ENCODE measurements around the gene LHPP. TPM values are rescaled to one million over a fixed set of nuclear protein-coding genes. Genes with fewer than 3 reads are reported as not detected.

LHPP gene
- total and polyA plus RNA-seq, 10 of the 15 experiments (the other 5 are each of a cell fraction or from before 2014, with no cell fraction given) = 0.79 to 9.8 (median 6.7) TPM

- no peak overlapping the region for H3K4me2 ChIP-seq (ENCODE audit: control insufficient read depth, insufficient read depth)
- ChIA-PET SMC1A (ENCODE audit: uncharacterized antibody, unreplicated experiment) (no interaction called here), RAD21 (ENCODE audit: unreplicated experiment) (no interaction called here), CTCF (no interaction called here), POLR2A (no interaction called here)
- TF ChIP-seq LARP7 (IDR thresholded peaks at IDR 0.05) (no peak), FOS (IDR thresholded peaks at IDR 0.05; ENCODE audit: borderline replicate concordance, extremely low read depth, insufficient read length) (no peak), SREBF1 (IDR thresholded peaks at IDR 0.05; ENCODE audit: low read length) (no peak), TAF1 (IDR thresholded peaks at IDR 0.05; ENCODE audit: borderline replicate concordance, low read depth, low read length) (no peak), MAX (IDR thresholded peaks at IDR 0.05; ENCODE audit: low read depth, low read length) (no peak), ZNF207 (IDR thresholded peaks at IDR 0.05; ENCODE audit: borderline replicate concordance) (no peak), CHD2 (IDR thresholded peaks at IDR 0.05; ENCODE audit: borderline replicate concordance, low read depth, low read length) (no peak), RAD21 (IDR thresholded peaks at IDR 0.05; ENCODE audit: insufficient read depth, low read depth, low read length) (no peak), HDAC2 (IDR thresholded peaks at IDR 0.05) (no peak), JUNB (IDR thresholded peaks at IDR 0.05) (no peak), ZBTB40 (IDR thresholded peaks at IDR 0.05; ENCODE audit: borderline replicate concordance) (no peak), STAT3 (IDR thresholded peaks at IDR 0.05; ENCODE audit: low read depth, low read length) (no peak)
- TF ChIP-seq, protein P1, sequence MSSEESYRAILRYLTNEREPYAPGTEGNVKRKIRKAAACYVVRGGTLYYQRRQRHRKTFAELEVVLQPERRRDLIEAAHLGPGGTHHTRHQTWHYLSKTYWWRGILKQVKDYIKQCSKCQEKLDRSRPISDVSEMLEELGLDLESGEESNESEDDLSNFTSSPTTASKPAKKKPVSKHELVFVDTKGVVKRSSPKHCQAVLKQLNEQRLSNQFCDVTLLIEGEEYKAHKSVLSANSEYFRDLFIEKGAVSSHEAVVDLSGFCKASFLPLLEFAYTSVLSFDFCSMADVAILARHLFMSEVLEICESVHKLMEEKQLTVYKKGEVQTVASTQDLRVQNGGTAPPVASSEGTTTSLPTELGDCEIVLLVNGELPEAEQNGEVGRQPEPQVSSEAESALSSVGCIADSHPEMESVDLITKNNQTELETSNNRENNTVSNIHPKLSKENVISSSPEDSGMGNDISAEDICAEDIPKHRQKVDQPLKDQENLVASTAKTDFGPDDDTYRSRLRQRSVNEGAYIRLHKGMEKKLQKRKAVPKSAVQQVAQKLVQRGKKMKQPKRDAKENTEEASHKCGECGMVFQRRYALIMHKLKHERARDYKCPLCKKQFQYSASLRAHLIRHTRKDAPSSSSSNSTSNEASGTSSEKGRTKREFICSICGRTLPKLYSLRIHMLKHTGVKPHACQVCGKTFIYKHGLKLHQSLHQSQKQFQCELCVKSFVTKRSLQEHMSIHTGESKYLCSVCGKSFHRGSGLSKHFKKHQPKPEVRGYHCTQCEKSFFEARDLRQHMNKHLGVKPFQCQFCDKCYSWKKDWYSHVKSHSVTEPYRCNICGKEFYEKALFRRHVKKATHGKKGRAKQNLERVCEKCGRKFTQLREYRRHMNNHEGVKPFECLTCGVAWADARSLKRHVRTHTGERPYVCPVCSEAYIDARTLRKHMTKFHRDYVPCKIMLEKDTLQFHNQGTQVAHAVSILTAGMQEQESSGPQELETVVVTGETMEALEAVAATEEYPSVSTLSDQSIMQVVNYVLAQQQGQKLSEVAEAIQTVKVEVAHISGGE (CRISPR knock-in tag; IDR thresholded peaks at IDR 0.05) = no peak
- TF ChIP-seq, protein P2, sequence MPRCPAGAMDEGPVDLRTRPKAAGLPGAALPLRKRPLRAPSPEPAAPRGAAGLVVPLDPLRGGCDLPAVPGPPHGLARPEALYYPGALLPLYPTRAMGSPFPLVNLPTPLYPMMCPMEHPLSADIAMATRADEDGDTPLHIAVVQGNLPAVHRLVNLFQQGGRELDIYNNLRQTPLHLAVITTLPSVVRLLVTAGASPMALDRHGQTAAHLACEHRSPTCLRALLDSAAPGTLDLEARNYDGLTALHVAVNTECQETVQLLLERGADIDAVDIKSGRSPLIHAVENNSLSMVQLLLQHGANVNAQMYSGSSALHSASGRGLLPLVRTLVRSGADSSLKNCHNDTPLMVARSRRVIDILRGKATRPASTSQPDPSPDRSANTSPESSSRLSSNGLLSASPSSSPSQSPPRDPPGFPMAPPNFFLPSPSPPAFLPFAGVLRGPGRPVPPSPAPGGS (IDR thresholded peaks at IDR 0.05; ENCODE audit: borderline replicate concordance, insufficient read depth, low read depth, low read length, poor library complexity, severe bottlenecking) = no peak
- H4K20me1 ChIP-seq (ENCODE audit: control insufficient read depth, insufficient read depth) = no peaks in the 10 kb centered on the region
- intact Hi-C loops (cut with micrococcal nuclease; ENCODE audit: unreplicated experiment) = no loop called here
- H2AFZ ChIP-seq (ENCODE audit: control insufficient read depth, low read depth, low read length) = no peak overlapping the region
- H3K27ac ChIP-seq (ENCODE audit: control insufficient read depth, insufficient read depth) = no peak overlapping the region
- BruUV-seq (replicated peaks) = no TSS peak
- DNase-seq (ENCODE audit: low read depth, low spot score) (no peak), FAIRE-seq (no peak), ATAC-seq (no peak)
- no peak overlapping the region for H3K4me3 ChIP-seq
- no peaks in the 10 kb centered on the region for H3K4me1 ChIP-seq (ENCODE audit: control insufficient read depth, insufficient read depth, low read length)
- no peaks in the 10 kb centered on the region for H3K36me3 ChIP-seq (ENCODE audit: control insufficient read depth in 2 of 2, insufficient read depth in 2 of 2, low read length in 1 of 2)
- peaks cover 18 to 20% of the 10 kb centered on the region in 2 experiments for H3K27me3 ChIP-seq (replicated peaks in 1 of 2; ENCODE audit: control insufficient read depth in 2 of 2, insufficient read depth in 2 of 2, low read length in 1 of 2)
- in situ Hi-C loops (cut with MboI) = no loop called here
- H3K79me2 ChIP-seq (ENCODE audit: control insufficient read depth, insufficient read depth, low read length) = no peaks in the 10 kb centered on the region
- H3K9ac ChIP-seq (ENCODE audit: control insufficient read depth, insufficient read depth, low read length) = no peak overlapping the region
- no peaks in the 10 kb centered on the region for H3K9me3 ChIP-seq (replicated peaks; ENCODE audit: control insufficient read depth, insufficient read depth, low read length)
- WGBS (ENCODE audit: insufficient coverage, insufficient replicate concordance, low lambda C conversion rate, missing lambda C conversion rate) = 2% methylated on average over 23 of the region's 26 CpGs
Measured at GRCh38 chr10:124448696-124449169, 12.9 kb upstream of the LHPP start.
